Smooth muscle cell of the brain vasculature (primary cell): ENCODE measurements around the gene NDUFA6.
A peak's percentile ranks its signal among the peaks of the same experiment; 100 is the strongest.
"Not testable (repeated sequence)": the region's sequence is repeated elsewhere in the genome, so short reads cannot be mapped to it uniquely, and the experiment has no call there.

Source experiments
- DNase-seq: peaks from one replicate; pipeline ENCODE4 v3.0.0-alpha.2; 2012; ENCODE audit warnings: low read depth, low spot score

The NDUFA6 gene

DNA sequence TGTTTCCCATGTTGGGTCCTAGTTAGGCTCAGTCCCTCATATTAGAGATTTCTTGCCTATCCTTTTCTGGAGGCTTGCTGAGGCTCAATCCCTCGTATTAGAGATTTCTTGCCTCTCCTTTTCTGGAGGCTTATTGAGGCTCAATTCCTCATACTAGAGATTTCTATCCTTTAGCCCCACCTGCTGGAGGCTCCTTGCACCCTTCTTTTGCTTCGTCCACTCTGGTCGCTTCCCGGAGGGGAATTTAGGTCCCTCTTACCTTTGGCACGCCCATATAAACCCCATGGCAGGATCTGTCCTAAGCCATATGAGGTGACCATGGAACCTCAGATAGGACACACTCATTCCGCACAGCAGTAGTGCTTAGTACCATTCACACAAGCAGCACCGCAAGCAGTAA lies 24.1 kb upstream of the NDUFA6 start:
- DNase-seq: no peak

DNA sequence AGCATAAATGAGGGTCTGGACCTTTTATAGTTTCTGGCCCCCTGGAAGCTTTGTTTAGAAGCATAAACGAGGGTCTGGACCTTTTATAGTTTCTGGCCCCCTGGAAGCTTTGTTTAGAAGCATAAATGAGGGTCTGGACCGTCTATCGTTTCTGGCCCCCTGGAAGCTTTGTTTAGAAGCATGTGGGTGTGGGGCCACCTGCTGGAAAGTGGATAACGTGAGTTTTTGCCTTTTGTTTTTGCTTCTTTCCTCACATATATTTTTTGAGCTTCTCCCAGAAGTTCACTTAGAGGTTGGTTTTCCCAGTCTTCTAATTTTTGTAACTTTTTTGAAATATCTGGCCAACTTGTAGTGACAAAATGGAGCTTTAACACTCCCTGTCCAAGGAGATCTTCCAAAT lies 22.2 kb upstream of the NDUFA6 start:
- not testable (repeated sequence) for DNase-seq

DNA sequence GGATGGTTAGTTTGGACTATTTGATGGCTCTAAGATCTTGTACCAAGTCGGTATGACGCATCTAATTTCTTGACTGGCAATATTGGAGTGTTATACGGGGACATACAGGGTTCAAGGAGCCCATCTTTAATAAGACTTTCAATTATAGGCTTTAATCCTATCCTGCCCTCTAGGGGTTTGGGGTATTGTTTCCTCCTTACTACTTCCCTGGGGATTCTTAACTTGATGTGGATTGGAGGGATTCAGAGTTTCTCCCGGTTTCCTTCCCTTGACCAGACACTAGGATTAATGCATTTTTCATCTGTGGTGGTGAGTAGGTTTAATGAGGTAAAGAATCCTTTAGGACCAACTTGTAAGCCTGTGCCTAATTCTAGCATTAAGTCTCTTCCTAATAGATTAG lies 21.2 kb upstream of the NDUFA6 start:
- no peak for DNase-seq

DNA sequence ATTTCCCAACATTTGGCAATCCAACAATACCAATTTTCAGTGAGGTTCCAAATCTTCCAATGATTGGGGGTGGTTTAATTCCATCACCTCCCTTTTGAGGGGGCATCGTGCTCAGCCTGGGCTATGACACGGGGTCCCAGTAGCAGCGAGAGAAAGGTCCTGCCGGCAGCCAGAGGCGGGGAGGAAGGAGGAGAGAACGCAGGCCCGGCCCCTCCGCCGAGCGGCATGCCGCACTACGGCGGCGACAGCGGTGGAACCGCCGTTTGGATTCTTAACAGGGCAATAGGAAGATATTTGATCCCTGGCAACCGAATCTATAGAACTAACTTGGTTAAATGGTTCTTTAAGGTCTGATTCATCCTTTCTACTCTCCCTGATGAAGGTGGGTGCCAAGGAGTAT lies 18.3 kb upstream of the NDUFA6 start:
- DNase-seq: no peak

- DNase-seq: not testable (repeated sequence)
These were observed 13.8 kb upstream of the NDUFA6 start for GRCh38 chr22:42104332-42104860.

DNA sequence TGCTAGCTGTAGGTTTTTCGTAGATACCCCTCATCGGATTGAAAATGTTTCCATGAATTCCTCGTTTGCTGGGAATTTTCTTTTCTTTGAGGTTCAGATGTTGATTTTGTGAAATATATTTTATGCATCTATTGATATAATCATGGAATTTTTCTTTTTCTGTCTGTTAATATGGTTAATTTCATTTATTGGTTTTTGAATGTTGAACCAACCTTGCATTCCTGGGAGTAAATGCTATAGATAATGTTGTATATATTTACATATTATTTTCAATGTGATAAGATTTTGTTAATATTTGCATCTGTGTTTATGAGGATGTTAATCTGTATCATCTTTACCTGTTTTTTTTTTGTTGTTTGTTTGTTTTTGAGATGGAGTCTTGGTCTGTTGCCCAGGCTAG lies 10.6 kb upstream of the NDUFA6 start:
- no peak for DNase-seq

- no peak for DNase-seq
These were observed 847 bp upstream of the NDUFA6 start for GRCh38 chr22:42091455-42091782.

DNA sequence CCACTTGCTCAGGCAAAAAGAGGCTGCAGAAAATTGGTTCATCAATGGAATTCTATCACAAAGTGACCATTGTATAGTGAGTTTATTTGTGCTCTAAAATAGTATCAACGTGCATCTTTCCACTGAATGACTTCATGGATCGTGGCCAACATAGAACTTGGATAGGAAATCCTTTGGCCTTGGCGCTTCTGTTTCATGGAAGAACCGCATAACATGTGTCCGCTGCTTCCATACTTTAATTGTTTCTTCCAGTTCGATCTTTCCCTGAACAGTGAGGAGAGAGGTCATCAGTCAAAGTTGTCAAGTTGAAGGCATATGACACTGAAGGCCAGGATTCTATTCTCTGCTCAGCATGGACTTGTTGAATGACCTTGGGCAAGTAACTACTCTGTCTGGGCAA lies 4.5 kb downstream of the NDUFA6 start:
- DNase-seq: no peak

DNA sequence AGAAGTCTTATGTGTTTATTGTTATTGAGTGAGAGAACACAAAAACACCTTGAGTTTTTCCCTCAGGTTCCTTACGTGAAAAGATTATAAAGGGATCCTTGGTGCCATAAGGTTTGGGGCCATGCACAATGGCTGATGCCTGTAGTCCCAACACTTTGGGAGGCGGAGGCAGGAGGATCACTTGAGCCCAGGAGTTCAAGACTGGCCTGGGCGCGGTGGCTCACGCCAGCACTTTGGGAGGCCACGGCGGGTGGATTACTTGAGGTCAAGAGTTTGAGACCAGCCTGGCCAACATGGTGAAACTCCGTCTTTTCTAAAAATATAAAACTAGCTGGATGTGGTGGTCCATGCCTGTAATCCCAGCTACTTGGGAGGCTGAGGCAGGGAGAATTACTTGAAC lies 5.7 kb downstream of the NDUFA6 start:
- no peak for DNase-seq

DNA sequence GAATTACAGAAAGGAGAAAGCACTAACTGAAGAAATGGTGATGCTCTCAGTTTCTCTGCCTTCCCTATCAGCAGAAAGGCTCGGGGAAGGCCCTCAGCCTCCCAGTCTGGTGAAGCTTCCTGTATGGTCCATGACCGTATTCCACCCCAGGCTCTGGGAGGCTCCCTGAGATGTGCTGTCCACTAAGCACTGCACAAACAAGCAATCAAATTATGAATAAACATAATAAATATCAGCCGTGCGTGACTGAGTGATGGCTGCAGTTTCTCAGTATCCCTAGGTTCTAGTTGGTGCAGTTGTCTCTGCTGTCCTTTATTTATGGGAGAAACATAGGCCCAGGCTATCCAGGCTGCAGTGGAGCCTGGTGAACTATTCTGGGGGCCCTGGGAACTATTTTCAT lies 7.5 kb downstream of the NDUFA6 start:
- DNase-seq: no peak

DNA sequence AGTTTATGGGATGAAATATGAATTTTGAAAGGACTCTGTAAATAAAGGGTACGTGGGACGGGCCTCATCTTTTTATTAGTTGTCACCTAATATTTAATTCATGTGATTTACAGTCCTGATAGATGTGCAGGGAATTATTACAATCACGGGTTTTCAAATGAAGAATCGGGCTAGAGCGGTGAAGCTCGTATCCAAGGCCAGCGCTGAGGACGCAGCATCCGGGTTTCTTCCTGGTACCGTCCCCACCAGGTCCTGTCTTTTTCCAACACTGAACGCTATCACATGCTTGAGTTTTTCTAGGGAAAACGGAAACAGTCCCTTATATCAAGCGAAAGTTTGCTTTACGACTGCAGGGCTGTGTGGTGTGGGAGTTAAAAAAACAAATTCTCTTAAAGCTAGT lies 10.3 kb downstream of the NDUFA6 start:
- no peak for DNase-seq

DNA sequence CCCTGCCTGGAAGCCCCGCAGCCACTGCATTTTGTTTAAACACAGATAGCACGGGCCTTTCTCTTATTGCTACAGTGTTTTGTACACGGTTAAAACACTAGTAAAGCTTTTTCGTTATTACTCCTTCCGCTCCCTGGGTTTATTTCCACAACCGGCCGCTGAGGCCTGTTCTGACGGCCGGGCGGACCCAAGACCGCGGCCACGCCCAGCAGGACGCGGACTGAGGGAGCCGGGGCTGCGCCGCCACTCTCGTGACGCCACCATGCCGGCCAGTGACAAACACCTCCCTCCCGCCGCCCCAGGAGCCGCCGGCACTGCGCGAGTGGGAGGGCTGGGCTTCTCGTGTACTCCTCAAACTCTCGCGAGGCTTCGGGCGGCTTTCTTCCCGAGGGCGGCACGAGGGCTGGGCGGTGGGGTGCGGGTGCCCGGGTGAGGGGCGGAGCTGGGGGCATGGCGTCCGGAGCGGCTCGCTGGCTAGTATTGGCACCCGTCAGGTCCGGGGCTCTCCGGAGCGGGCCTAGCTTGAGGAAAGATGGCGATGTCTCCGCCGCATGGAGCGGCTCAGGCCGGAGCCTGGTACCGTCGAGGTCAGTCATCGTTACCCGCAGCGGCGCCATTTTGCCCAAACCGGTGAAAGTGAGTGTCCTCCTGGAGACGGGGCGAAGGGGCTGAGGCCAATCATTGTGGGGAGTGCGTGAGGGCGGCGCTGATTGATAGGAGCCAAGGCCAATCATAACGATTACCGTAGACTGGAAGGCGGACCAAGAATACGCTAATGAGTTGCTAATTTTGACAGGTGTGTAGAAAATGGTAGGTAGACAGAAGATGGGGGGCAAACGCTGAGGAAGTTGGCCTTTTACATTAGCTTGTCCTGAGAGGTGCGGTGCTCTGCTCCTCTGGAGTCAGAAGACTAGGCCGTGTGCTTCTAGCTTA lies 11.0 kb downstream of the NDUFA6 start, which contains the start of gene SMDT1:
TSS of gene SMDT1 (plus strand) at position 382 of the 933 bp plus-strand sequence. CDS start at position 451, 69 bp downstream.
- DNase-seq: peak; percentile 95

DNA sequence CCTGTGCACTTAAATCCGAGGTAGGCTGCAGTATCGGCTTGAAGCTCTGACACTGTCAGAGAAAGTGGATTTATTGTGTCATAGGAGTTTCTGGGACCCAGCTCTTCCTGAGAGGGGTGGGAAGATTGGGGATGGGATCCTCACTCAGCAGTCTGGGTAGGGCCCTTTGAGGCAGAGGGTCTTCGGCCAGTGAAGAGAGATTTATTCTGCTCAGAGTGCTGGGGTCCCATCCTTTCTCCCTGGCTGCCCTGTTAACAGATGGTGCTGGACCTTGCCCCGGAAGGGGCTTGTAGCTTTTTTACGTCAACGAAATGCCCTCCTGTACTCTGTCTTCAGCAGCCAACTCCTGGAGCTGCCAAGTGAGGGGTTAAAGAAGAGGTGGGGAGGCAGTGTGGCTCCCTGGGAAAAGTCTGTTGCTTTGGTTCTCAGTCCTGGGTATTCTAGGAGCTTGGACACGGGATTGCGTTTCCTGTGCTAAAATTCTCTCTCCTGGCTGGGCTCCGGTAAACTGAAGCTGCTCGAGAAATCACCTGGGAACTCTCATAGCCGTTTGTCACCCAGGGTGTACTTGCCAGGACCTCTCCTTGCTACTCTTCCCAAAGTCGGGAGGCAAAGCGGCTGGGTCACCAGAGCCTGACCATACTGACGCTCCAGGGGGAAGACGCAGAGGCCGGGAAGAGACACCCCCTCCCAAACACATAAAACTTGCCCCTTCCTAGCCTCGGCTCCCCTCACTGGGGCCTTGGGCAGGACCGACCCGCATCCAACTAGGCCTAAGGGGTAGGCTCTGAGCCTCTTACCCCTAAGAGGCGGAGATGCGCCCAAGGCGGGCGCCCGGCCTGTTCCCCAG lies 11.9 kb downstream of the NDUFA6 start:
- no peak for DNase-seq

DNA sequence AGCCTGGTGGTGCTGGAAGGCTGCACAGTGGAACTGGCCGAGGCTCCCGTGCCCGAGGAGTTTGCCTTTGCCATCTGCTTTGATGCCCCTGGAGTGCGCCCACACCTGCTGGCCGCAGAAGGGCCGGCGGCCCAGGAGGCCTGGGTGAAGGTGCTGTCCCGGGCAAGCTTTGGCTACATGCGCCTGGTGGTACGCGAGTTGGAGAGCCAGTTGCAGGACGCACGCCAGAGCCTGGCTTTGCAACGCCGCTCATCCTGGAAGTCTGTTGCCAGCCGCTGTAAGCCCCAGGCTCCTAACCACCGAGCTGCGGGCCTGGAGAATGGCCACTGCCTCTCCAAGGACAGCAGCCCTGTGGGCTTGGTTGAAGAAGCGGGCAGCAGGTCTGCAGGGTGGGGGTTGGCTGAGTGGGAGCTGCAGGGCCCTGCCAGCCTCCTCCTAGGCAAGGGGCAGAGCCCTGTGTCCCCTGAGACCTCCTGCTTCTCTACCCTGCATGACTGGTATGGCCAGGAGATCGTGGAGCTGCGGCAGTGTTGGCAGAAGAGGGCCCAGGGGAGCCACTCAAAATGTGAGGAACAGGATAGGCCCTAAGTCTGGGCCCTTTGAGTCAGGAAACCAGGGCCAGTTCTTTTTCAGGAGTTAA lies 13.0 kb downstream of the NDUFA6 start:
- no peak for DNase-seq

GRCh38 chr22:42076764-42077485 lies 13.6 kb downstream of the NDUFA6 start:
- no peak for DNase-seq

GRCh38 chr22:42074846-42075676 lies 15.5 kb downstream of the NDUFA6 start:
- no peak for DNase-seq

- DNase-seq: no peak
These were observed 16.3 kb downstream of the NDUFA6 start, which contains the start of gene PHETA2 for GRCh38 chr22:42074132-42074811. PHETA2 (plus strand) TSS chr22:42074248; CDS start chr22:42077294, 3,046 bp downstream.

- no peak for DNase-seq
These were observed 16.9 kb downstream of the NDUFA6 start for GRCh38 chr22:42073621-42074041.

- no peak for DNase-seq
These were observed 17.8 kb downstream of the NDUFA6 start for GRCh38 chr22:42072606-42073330.
